Measurements from ENCODE around the gene CEACAM7. TPM values are rescaled to one million over a fixed set of nuclear protein-coding genes. Genes with fewer than 3 reads are reported as not detected.

CEACAM7 gene
- total RNA-seq (2022; extraction: Qiagen RNA extraction; ENCODE audit: low read depth) = 0.02 TPM in 1 of 5 replicates, not detected in the others

GRCh38 chr19:41688098-41688497 is at the start of gene CEACAM7:
Gene CEACAM7 (minus strand): TSS chr19:41688270. CDS start chr19:41688165, 105 bp downstream.

DNA sequence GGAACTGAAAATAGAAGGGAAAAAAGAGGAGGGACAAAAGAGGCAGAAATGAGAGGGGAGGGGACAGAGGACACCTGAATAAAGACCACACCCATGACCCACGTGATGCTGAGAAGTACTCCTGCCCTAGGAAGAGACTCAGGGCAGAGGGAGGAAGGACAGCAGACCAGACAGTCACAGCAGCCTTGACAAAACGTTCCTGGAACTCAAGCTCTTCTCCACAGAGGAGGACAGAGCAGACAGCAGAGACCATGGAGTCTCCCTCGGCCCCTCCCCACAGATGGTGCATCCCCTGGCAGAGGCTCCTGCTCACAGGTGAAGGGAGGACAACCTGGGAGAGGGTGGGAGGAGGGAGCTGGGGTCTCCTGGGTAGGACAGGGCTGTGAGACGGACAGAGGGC is 20.4 kb upstream of the CEACAM7 start, which contains the start of gene CEACAM5:
Gene CEACAM5, plus strand, starts transcription at position 146 of the 400 bp plus-strand sequence. Its CDS starts 106 bp downstream, at position 252.

GRCh38 chr19:41626877-41627276 is 61.2 kb downstream of the CEACAM7 start, which contains the start of gene CEACAM4:
Gene CEACAM4 (minus strand): TSS chr19:41627074. CDS start chr19:41626963, 111 bp downstream.

Other genes starting within 250 kb of the CEACAM7 start
- gene DMAC2, start 248.4 kb downstream of the CEACAM7 start, total RNA-seq (2022; extraction: Qiagen RNA extraction; ENCODE audit: low read depth) = 103 to 120 TPM (median 108 TPM) in 5 replicates
- not detected in 5 replicates for gene ERICH4, start 245.1 kb downstream of the CEACAM7 start, total RNA-seq (2022; extraction: Qiagen RNA extraction; ENCODE audit: low read depth)
- not detected in 5 replicates for gene CEACAM21, start 112.1 kb downstream of the CEACAM7 start, total RNA-seq (2022; extraction: Qiagen RNA extraction; ENCODE audit: low read depth)
- gene CEACAM4, start 61.2 kb downstream of the CEACAM7 start, total RNA-seq (2022; extraction: Qiagen RNA extraction; ENCODE audit: low read depth) = not detected in 5 replicates
- 1.8 to 2.7 TPM (median 2.4 TPM) in 5 replicates for gene CEACAM5, start 20.4 kb upstream of the CEACAM7 start, total RNA-seq (2022; extraction: Qiagen RNA extraction; ENCODE audit: low read depth)
- gene CEACAM6, start 67.3 kb upstream of the CEACAM7 start, total RNA-seq (2022; extraction: Qiagen RNA extraction; ENCODE audit: low read depth) = 19.9 to 28.7 TPM (median 26.1 TPM) in 5 replicates
- gene CEACAM3, start 108.3 kb upstream of the CEACAM7 start, total RNA-seq (2022; extraction: Qiagen RNA extraction; ENCODE audit: low read depth) = not detected in 5 replicates
- gene LYPD4, start 156.4 kb upstream of the CEACAM7 start, total RNA-seq (2022; extraction: Qiagen RNA extraction; ENCODE audit: low read depth) = not detected in 5 replicates
- not detected in 5 replicates for gene DMRTC2, start 156.8 kb upstream of the CEACAM7 start, total RNA-seq (2022; extraction: Qiagen RNA extraction; ENCODE audit: low read depth)
- gene RPS19, start 172.0 kb upstream of the CEACAM7 start, total RNA-seq (2022; extraction: Qiagen RNA extraction; ENCODE audit: low read depth) = 8,931 to 10,409 TPM (median 9,359 TPM) in 5 replicates
- gene CD79A, start 189.0 kb upstream of the CEACAM7 start, total RNA-seq (2022; extraction: Qiagen RNA extraction; ENCODE audit: low read depth) = 0.52 to 1.3 TPM (median 1.0 TPM) in 5 replicates
- 87.0 to 126 TPM (median 107 TPM) in 5 replicates for gene ARHGEF1, start 194.9 kb upstream of the CEACAM7 start, total RNA-seq (2022; extraction: Qiagen RNA extraction; ENCODE audit: low read depth)
- gene ERFL, start 240.2 kb upstream of the CEACAM7 start, total RNA-seq (2022; extraction: Qiagen RNA extraction; ENCODE audit: low read depth) = 0.21 to 0.35 TPM (median 0.26 TPM) in 5 replicates

Measured in A549 treated with CpdA at 1 μM for 4 hours (cell line).